Measurements from ENCODE around the gene STAT5A. TPM values are rescaled to one million over a fixed set of nuclear protein-coding genes. Genes with fewer than 3 reads are reported as not detected.

Gene STAT5A
- total RNA-seq, 1 experiment from 2014 or later: 62.3 TPM

- Histone ChIP-seq H3K4me2 (ENCODE audit: low read depth, low read length, poor library complexity, severe bottlenecking) (peak overlapping the region; percentile 92), H3K79me2 (ENCODE audit: low read length) (peaks cover 96% of the 10 kb centered on the region), H3K27ac (ENCODE audit: low read length) (peak overlapping the region; percentile 77), H2AFZ (ENCODE audit: low read length) (no peak overlapping the region), H3K9ac (ENCODE audit: low read length) (peak overlapping the region; percentile 96), H3K4me1 (ENCODE audit: low read length) (peaks cover 56% of the 10 kb centered on the region), H3K9me3 (ENCODE audit: low read length) (no peaks in the 10 kb centered on the region), H3K9me2 (replicated peaks; ENCODE audit: insufficient read depth, low read length) (no peaks in the 10 kb centered on the region), H4K20me1 (ENCODE audit: insufficient read depth, low read depth, low read length) (no peaks in the 10 kb centered on the region), H3K27me3 (ENCODE audit: low read length) (no peaks in the 10 kb centered on the region), H3K4me3 (ENCODE audit: low read length) (peak overlapping the region; percentile 96), H3K36me3 (ENCODE audit: insufficient read depth, low read length) (peaks cover 24% of the 10 kb centered on the region; the same call in 1 of the 2 replicates)
- DNase-seq: no peak
Observed at GRCh38 chr17:42271006-42271778, 17.1 kb upstream of the STAT5A start.

- H3K36me3 ChIP-seq (ENCODE audit: insufficient read depth, low read length): peaks cover 24% of the 10 kb centered on the region; the same call in 1 of the 2 replicates
- H2AFZ ChIP-seq (ENCODE audit: low read length): no peak overlapping the region
- no peaks in the 10 kb centered on the region for H3K9me2 ChIP-seq (replicated peaks; ENCODE audit: insufficient read depth, low read length)
- H3K9me3 ChIP-seq (ENCODE audit: low read length): no peaks in the 10 kb centered on the region
- no peaks in the 10 kb centered on the region for H3K27me3 ChIP-seq (ENCODE audit: low read length)
- peak overlapping the region; percentile 96 for H3K9ac ChIP-seq (ENCODE audit: low read length)
- peak overlapping the region; percentile 92 for H3K4me2 ChIP-seq (ENCODE audit: low read depth, low read length, poor library complexity, severe bottlenecking)
- H4K20me1 ChIP-seq (ENCODE audit: insufficient read depth, low read depth, low read length): no peaks in the 10 kb centered on the region
- peaks cover 91% of the 10 kb centered on the region for H3K79me2 ChIP-seq (ENCODE audit: low read length)
- peak overlapping the region; percentile 96 for H3K4me3 ChIP-seq (ENCODE audit: low read length)
- DNase-seq: peak; percentile 59
- peak overlapping the region; percentile 77 for H3K27ac ChIP-seq (ENCODE audit: low read length)
- peaks cover 56% of the 10 kb centered on the region for H3K4me1 ChIP-seq (ENCODE audit: low read length)
Observed at GRCh38 chr17:42271779-42272035, 16.6 kb upstream of the STAT5A start.

DNA sequence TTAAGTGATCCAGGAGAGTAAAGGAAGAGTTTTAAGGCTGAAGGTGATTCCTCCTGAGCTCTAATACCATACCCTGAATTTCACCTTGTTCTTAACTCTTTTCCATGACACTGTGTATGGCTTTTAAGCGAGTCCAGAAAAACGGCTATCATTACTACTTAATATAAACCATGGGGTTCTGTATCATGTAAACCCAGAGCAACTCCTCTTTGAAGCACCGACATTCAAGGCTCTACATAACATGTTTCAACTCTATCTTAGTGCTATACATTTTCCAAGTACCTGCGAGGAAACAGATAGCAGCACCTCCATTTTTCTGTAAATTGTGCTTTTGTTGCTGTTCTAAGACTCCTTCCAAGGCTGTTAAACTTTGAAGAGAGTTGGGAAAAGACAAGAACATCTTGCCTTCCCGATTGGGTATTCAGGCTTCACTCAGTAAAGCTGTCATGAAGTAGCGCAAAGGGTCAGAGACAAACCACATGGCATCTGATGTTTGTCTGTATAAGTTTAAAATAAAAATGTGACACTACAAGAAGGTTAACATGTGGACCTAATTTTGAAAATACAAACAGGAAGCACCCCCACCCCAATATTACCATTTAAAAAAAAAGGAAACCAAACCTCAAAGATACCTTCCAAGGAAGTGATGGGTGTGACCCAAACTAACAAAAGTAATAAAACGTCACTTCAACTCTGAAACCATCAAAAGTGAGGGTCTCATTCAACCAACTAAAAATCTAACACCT is 16.0 kb upstream of the STAT5A start:
- Histone ChIP-seq H3K27me3 (ENCODE audit: low read length) (no peaks in the 10 kb centered on the region), H3K9me2 (replicated peaks; ENCODE audit: insufficient read depth, low read length) (no peaks in the 10 kb centered on the region), H3K4me3 (ENCODE audit: low read length) (peak overlapping the region; percentile 96), H3K9me3 (ENCODE audit: low read length) (no peaks in the 10 kb centered on the region), H3K79me2 (ENCODE audit: low read length) (peaks cover 85% of the 10 kb centered on the region), H3K36me3 (ENCODE audit: insufficient read depth, low read length) (peaks cover 19% of the 10 kb centered on the region; the same call in 1 of the 2 replicates), H4K20me1 (ENCODE audit: insufficient read depth, low read depth, low read length) (no peaks in the 10 kb centered on the region), H3K4me2 (ENCODE audit: low read depth, low read length, poor library complexity, severe bottlenecking) (peak overlapping the region; percentile 92), H2AFZ (ENCODE audit: low read length) (no peak overlapping the region), H3K9ac (ENCODE audit: low read length) (peak overlapping the region; percentile 96), H3K4me1 (ENCODE audit: low read length) (peaks cover 58% of the 10 kb centered on the region), H3K27ac (ENCODE audit: low read length) (peak overlapping the region; percentile 77)
- peak; percentile 49 for DNase-seq

- Histone ChIP-seq H3K9ac (ENCODE audit: low read length) (peak overlapping the region; percentile 96), H3K4me3 (ENCODE audit: low read length) (peak overlapping the region; percentile 96), H3K9me3 (ENCODE audit: low read length) (no peaks in the 10 kb centered on the region), H3K27ac (ENCODE audit: low read length) (peak overlapping the region; percentile 77), H4K20me1 (ENCODE audit: insufficient read depth, low read depth, low read length) (no peaks in the 10 kb centered on the region), H3K4me1 (ENCODE audit: low read length) (peaks cover 65% of the 10 kb centered on the region), H3K27me3 (ENCODE audit: low read length) (no peaks in the 10 kb centered on the region), H3K4me2 (ENCODE audit: low read depth, low read length, poor library complexity, severe bottlenecking) (peak overlapping the region; percentile 92), H2AFZ (ENCODE audit: low read length) (no peak overlapping the region), H3K36me3 (ENCODE audit: insufficient read depth, low read length) (peaks cover 11% of the 10 kb centered on the region; the same call in 1 of the 2 replicates), H3K79me2 (ENCODE audit: low read length) (peaks cover 72% of the 10 kb centered on the region), H3K9me2 (replicated peaks; ENCODE audit: insufficient read depth, low read length) (no peaks in the 10 kb centered on the region)
- DNase-seq: peak; percentile 43
Observed at GRCh38 chr17:42273474-42274252, 14.6 kb upstream of the STAT5A start.

DNA sequence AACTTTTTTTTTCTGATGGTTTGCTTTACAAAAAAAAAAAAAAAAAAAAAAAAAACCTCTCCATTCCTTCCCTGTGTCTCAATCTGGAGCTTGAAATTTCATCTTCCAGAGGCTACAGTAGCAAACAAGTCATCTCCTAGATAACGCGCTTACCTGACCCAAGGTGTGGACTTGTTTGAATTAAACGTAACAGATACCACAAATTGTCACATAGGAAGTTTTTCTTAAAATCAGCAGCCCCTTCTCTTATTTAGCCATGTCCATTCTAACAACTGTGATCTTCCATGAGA is 14.1 kb upstream of the STAT5A start:
- peak overlapping the region; percentile 92 for H3K4me2 ChIP-seq (ENCODE audit: low read depth, low read length, poor library complexity, severe bottlenecking)
- DNase-seq: no peak
- peak overlapping the region; percentile 96 for H3K9ac ChIP-seq (ENCODE audit: low read length)
- peaks cover 9% of the 10 kb centered on the region; the same call in 1 of the 2 replicates for H3K36me3 ChIP-seq (ENCODE audit: insufficient read depth, low read length)
- no peaks in the 10 kb centered on the region for H3K9me3 ChIP-seq (ENCODE audit: low read length)
- no peak overlapping the region for H2AFZ ChIP-seq (ENCODE audit: low read length)
- H3K9me2 ChIP-seq (replicated peaks; ENCODE audit: insufficient read depth, low read length): no peaks in the 10 kb centered on the region
- peaks cover 67% of the 10 kb centered on the region for H3K79me2 ChIP-seq (ENCODE audit: low read length)
- H3K4me1 ChIP-seq (ENCODE audit: low read length): peaks cover 65% of the 10 kb centered on the region
- H3K4me3 ChIP-seq (ENCODE audit: low read length): peak overlapping the region; percentile 96
- no peaks in the 10 kb centered on the region for H3K27me3 ChIP-seq (ENCODE audit: low read length)
- H3K27ac ChIP-seq (ENCODE audit: low read length): peak overlapping the region; percentile 77
- H4K20me1 ChIP-seq (ENCODE audit: insufficient read depth, low read depth, low read length): no peaks in the 10 kb centered on the region

- peak overlapping the region; percentile 92 for H3K4me2 ChIP-seq (ENCODE audit: low read depth, low read length, poor library complexity, severe bottlenecking)
- H2AFZ ChIP-seq (ENCODE audit: low read length): no peak overlapping the region
- H3K9me3 ChIP-seq (ENCODE audit: low read length): no peaks in the 10 kb centered on the region
- H3K27me3 ChIP-seq (ENCODE audit: low read length): no peaks in the 10 kb centered on the region
- H3K4me1 ChIP-seq (ENCODE audit: low read length): peaks cover 65% of the 10 kb centered on the region
- peaks cover 59% of the 10 kb centered on the region for H3K79me2 ChIP-seq (ENCODE audit: low read length)
- H3K36me3 ChIP-seq (ENCODE audit: insufficient read depth, low read length): peaks cover 3% of the 10 kb centered on the region; the same call in 1 of the 2 replicates
- H3K9me2 ChIP-seq (replicated peaks; ENCODE audit: insufficient read depth, low read length): no peaks in the 10 kb centered on the region
- H4K20me1 ChIP-seq (ENCODE audit: insufficient read depth, low read depth, low read length): no peaks in the 10 kb centered on the region
- H3K27ac ChIP-seq (ENCODE audit: low read length): peak overlapping the region; percentile 77
- peak overlapping the region; percentile 96 for H3K9ac ChIP-seq (ENCODE audit: low read length)
- DNase-seq: peak; percentile 46
- peak overlapping the region; percentile 96 for H3K4me3 ChIP-seq (ENCODE audit: low read length)
Observed at GRCh38 chr17:42274812-42275526, 13.3 kb upstream of the STAT5A start.

DNA sequence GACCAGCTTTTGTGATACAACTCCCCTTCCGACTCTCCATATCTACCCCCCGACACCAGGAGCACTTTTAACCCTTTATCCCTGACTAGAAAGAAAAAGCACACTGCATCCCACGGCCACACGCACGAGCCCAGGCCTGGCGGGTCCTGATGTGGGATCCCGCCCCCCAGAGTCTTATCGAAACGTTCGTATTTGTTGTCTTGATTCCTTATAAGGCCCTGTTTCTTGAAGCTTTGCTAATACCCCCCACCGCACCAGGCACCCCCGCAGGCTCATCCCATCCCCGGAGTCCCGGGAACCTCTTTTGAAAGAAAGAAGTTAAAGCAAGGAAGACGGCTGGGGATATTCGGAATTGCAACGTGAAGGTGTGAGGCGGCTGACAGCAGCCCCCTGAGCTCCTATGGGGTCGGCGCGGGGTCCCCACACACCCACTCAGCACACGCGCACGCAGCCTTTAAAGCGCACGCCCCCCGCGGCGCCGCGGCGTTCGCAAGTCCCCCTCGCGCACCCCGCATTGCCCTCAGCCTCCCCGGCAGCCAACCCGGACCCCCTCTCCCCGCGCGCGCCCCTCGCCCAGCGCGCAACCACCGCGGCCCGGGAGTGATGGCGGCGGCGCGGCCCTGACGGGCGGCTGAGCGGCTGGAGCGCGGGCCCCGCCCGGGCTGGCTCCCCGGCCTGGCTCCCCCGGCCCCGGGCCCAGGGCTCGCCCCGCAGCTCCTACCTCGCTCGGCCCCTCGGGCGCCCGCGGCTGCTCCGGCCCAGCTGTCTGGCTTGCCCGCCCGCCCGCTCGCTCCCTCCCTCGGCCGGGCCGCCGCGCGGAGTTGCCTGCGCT is 12.6 kb upstream of the STAT5A start:
- 0 out of 2 replicates have a peak, but pooled peaks cover under 1% of the 10 kb centered on the region for H3K36me3 ChIP-seq (ENCODE audit: insufficient read depth, low read length)
- DNase-seq: peak; percentile 75
- peak overlapping the region; percentile 92 for H3K4me2 ChIP-seq (ENCODE audit: low read depth, low read length, poor library complexity, severe bottlenecking)
- peaks cover 62% of the 10 kb centered on the region for H3K4me1 ChIP-seq (ENCODE audit: low read length)
- H3K9me3 ChIP-seq (ENCODE audit: low read length): no peaks in the 10 kb centered on the region
- H3K4me3 ChIP-seq (ENCODE audit: low read length): peak overlapping the region; percentile 96
- H3K79me2 ChIP-seq (ENCODE audit: low read length): peaks cover 51% of the 10 kb centered on the region
- peak overlapping the region; percentile 77 for H3K27ac ChIP-seq (ENCODE audit: low read length)
- H3K9me2 ChIP-seq (replicated peaks; ENCODE audit: insufficient read depth, low read length): no peaks in the 10 kb centered on the region
- H4K20me1 ChIP-seq (ENCODE audit: insufficient read depth, low read depth, low read length): no peaks in the 10 kb centered on the region
- no peaks in the 10 kb centered on the region for H3K27me3 ChIP-seq (ENCODE audit: low read length)
- H3K9ac ChIP-seq (ENCODE audit: low read length): peak overlapping the region; percentile 96
- no peak overlapping the region for H2AFZ ChIP-seq (ENCODE audit: low read length)

Measured in Karpas-422 (cell line).